ENCODE results near the gene CDH12. TPM values are rescaled to one million over a fixed set of nuclear protein-coding genes. Genes with fewer than 3 reads are reported as not detected.

CDH12 gene
- total RNA-seq, 1 donor from 2014 or later: not detected

GRCh38 chr5:22102823-22103359 is 750.3 kb downstream of the CDH12 start:
- H3K9me3 Mint-ChIP-seq: no peaks in the 10 kb centered on the region
- no peaks in the 10 kb centered on the region for H3K36me3 Mint-ChIP-seq (ENCODE audit: low read depth)
- intact Hi-C loops (cut with micrococcal nuclease): no loop called here

GRCh38 chr5:22088517-22088916 is 764.6 kb downstream of the CDH12 start:
- no peak overlapping the region for H3K27ac Mint-ChIP-seq
- H3K27me3 Mint-ChIP-seq (ENCODE audit: insufficient read depth): no peaks in the 10 kb centered on the region
- H3K4me1 Mint-ChIP-seq (ENCODE audit: low read depth): no peaks in the 10 kb centered on the region
- intact Hi-C loops (cut with micrococcal nuclease): no loop called here
- H3K36me3 Mint-ChIP-seq (ENCODE audit: low read depth): no peaks in the 10 kb centered on the region
- no peak overlapping the region for H3K4me3 Mint-ChIP-seq
- no peaks in the 10 kb centered on the region for H3K9me3 Mint-ChIP-seq
- DNase-seq (ENCODE audit: low spot score): no peak

More at GRCh38 chr5:22102823-22103359, 750.3 kb downstream of the CDH12 start:
- Mint-ChIP-seq H3K4me1 (ENCODE audit: low read depth) (no peaks in the 10 kb centered on the region), H3K27ac (no peak overlapping the region), H3K27me3 (ENCODE audit: insufficient read depth) (no peaks in the 10 kb centered on the region), H3K4me3 (no peak overlapping the region)
- no peak for DNase-seq (ENCODE audit: low spot score)

- H3K4me3 Mint-ChIP-seq: no peak overlapping the region
- H3K27ac Mint-ChIP-seq: no peak overlapping the region
- no peaks in the 10 kb centered on the region for H3K4me1 Mint-ChIP-seq (ENCODE audit: low read depth)
- intact Hi-C loops (cut with micrococcal nuclease): no loop called here
- no peak for DNase-seq (ENCODE audit: low spot score)
- no peaks in the 10 kb centered on the region for H3K27me3 Mint-ChIP-seq (ENCODE audit: insufficient read depth)
- no peaks in the 10 kb centered on the region for H3K36me3 Mint-ChIP-seq (ENCODE audit: low read depth)
- no peaks in the 10 kb centered on the region for H3K9me3 Mint-ChIP-seq
Observed at GRCh38 chr5:22079566-22079965, 773.6 kb downstream of the CDH12 start.

GRCh38 chr5:22079002-22079401 is 774.1 kb downstream of the CDH12 start:
- Mint-ChIP-seq H3K4me1 (ENCODE audit: low read depth) (no peaks in the 10 kb centered on the region), H3K27ac (no peak overlapping the region), H3K9me3 (no peaks in the 10 kb centered on the region), H3K27me3 (ENCODE audit: insufficient read depth) (no peaks in the 10 kb centered on the region), H3K4me3 (no peak overlapping the region), H3K36me3 (ENCODE audit: low read depth) (no peaks in the 10 kb centered on the region)
- intact Hi-C loops (cut with micrococcal nuclease): no loop called here
- no peak for DNase-seq (ENCODE audit: low spot score)

- intact Hi-C loops (cut with micrococcal nuclease): no loop called here
- Mint-ChIP-seq H3K4me1 (ENCODE audit: low read depth) (no peaks in the 10 kb centered on the region), H3K27ac (no peak overlapping the region), H3K9me3 (no peaks in the 10 kb centered on the region), H3K4me3 (no peak overlapping the region), H3K27me3 (ENCODE audit: insufficient read depth) (no peaks in the 10 kb centered on the region), H3K36me3 (ENCODE audit: low read depth) (no peaks in the 10 kb centered on the region)
- no peak for DNase-seq (ENCODE audit: low spot score)
Observed at GRCh38 chr5:22076586-22076985, 776.6 kb downstream of the CDH12 start.

GRCh38 chr5:22070186-22070728 is 782.9 kb downstream of the CDH12 start:
- no peaks in the 10 kb centered on the region for H3K27me3 Mint-ChIP-seq (ENCODE audit: insufficient read depth)
- intact Hi-C loops (cut with micrococcal nuclease): no loop called here
- no peak overlapping the region for H3K27ac Mint-ChIP-seq
- no peaks in the 10 kb centered on the region for H3K4me1 Mint-ChIP-seq (ENCODE audit: low read depth)
- H3K4me3 Mint-ChIP-seq: no peak overlapping the region
- no peak for DNase-seq (ENCODE audit: low spot score)
- H3K9me3 Mint-ChIP-seq: peaks cover 6% of the 10 kb centered on the region
- H3K36me3 Mint-ChIP-seq (ENCODE audit: low read depth): no peaks in the 10 kb centered on the region

DNA sequence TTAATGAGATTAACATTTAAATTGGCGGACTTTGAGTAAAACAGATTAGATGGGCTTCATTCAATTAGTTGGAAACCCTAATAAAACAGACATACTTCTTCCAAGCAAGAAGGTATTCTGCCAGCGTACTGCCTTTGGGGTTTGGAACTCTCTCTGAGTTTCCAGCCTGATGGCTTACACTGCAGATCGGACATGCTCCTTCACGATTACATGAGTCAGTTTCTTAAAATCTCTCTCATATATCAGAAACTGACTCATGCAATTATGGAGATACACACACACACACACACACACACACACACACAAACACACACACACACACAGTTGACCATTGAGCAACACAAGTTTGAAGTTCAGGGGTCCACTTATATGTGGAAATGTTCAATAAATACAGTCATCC is 789.4 kb downstream of the CDH12 start:
- DNase-seq (ENCODE audit: low spot score): no peak
- Mint-ChIP-seq H3K27me3 (ENCODE audit: insufficient read depth) (no peaks in the 10 kb centered on the region), H3K9me3 (peaks cover 10% of the 10 kb centered on the region), H3K4me3 (no peak overlapping the region), H3K27ac (no peak overlapping the region), H3K36me3 (ENCODE audit: low read depth) (no peaks in the 10 kb centered on the region), H3K4me1 (ENCODE audit: low read depth) (no peaks in the 10 kb centered on the region)
- intact Hi-C loops (cut with micrococcal nuclease): no loop called here

- no peak for DNase-seq (ENCODE audit: low spot score)
- intact Hi-C loops (cut with micrococcal nuclease): no loop called here
- no peak overlapping the region for H3K4me3 Mint-ChIP-seq
- H3K9me3 Mint-ChIP-seq: peaks cover 13% of the 10 kb centered on the region
- no peaks in the 10 kb centered on the region for H3K36me3 Mint-ChIP-seq (ENCODE audit: low read depth)
- no peak overlapping the region for H3K27ac Mint-ChIP-seq
- no peaks in the 10 kb centered on the region for H3K4me1 Mint-ChIP-seq (ENCODE audit: low read depth)
- H3K27me3 Mint-ChIP-seq (ENCODE audit: insufficient read depth): no peaks in the 10 kb centered on the region
Observed at GRCh38 chr5:22058620-22059019, 794.5 kb downstream of the CDH12 start.

- H3K4me1 Mint-ChIP-seq (ENCODE audit: low read depth): no peaks in the 10 kb centered on the region
- H3K36me3 Mint-ChIP-seq (ENCODE audit: low read depth): no peaks in the 10 kb centered on the region
- H3K27me3 Mint-ChIP-seq (ENCODE audit: insufficient read depth): no peaks in the 10 kb centered on the region
- no peak overlapping the region for H3K4me3 Mint-ChIP-seq
- intact Hi-C loops (cut with micrococcal nuclease): no loop called here
- H3K27ac Mint-ChIP-seq: no peak overlapping the region
- DNase-seq (ENCODE audit: low spot score): no peak
- peaks cover 13% of the 10 kb centered on the region for H3K9me3 Mint-ChIP-seq
Observed at GRCh38 chr5:22057012-22057411, 796.1 kb downstream of the CDH12 start.

DNA sequence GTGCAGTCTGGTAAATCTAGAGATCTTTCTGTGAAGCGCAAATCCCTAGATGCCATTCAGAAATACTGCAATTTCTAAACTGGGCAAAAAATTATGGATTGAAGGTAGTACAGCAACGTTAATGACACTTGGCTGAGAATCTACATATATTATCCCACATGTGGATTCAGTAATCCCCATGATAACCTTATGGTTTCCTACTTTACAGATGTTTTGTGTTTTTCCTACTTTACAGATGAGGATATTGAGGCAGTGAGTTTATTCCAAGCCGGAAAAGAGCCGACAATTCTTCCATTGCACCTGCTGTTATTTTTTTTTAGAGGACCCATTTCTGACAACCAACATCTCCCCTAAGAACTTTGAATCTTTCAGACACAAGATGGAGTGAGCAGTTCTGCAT is 796.5 kb downstream of the CDH12 start:
- no peak overlapping the region for H3K4me3 Mint-ChIP-seq
- no peak for DNase-seq (ENCODE audit: low spot score)
- no peaks in the 10 kb centered on the region for H3K36me3 Mint-ChIP-seq (ENCODE audit: low read depth)
- H3K27ac Mint-ChIP-seq: no peak overlapping the region
- H3K27me3 Mint-ChIP-seq (ENCODE audit: insufficient read depth): no peaks in the 10 kb centered on the region
- intact Hi-C loops (cut with micrococcal nuclease): no loop called here
- peaks cover 9% of the 10 kb centered on the region for H3K9me3 Mint-ChIP-seq
- no peaks in the 10 kb centered on the region for H3K4me1 Mint-ChIP-seq (ENCODE audit: low read depth)

GRCh38 chr5:22053195-22053594 is 799.9 kb downstream of the CDH12 start:
- Mint-ChIP-seq H3K27me3 (ENCODE audit: insufficient read depth) (no peaks in the 10 kb centered on the region), H3K4me1 (ENCODE audit: low read depth) (no peaks in the 10 kb centered on the region), H3K4me3 (no peak overlapping the region), H3K9me3 (peaks cover 8% of the 10 kb centered on the region), H3K27ac (no peak overlapping the region), H3K36me3 (ENCODE audit: low read depth) (no peaks in the 10 kb centered on the region)
- intact Hi-C loops (cut with micrococcal nuclease): no loop called here
- no peak for DNase-seq (ENCODE audit: low spot score)

DNA sequence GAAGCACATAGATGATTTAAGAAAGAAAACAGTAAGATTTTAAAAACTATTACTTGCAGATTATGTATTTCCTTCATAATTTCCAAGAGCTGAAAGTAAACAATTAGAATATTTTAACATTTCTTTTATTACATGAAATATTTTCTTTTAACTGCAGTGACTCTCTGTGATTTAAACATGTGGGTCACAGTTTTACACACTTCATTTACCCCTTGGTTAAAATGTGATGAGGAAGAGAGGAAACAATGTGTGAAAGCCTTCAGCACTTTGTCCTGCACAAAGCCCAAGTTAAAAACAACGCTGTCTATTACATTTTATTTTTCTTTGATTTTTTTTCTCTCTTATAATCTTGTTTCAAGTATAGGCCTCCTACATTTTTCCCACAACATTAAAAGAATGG is 801.3 kb downstream of the CDH12 start:
- Mint-ChIP-seq H3K4me3 (no peak overlapping the region), H3K27ac (no peak overlapping the region), H3K9me3 (peaks cover 8% of the 10 kb centered on the region), H3K4me1 (ENCODE audit: low read depth) (no peaks in the 10 kb centered on the region), H3K27me3 (ENCODE audit: insufficient read depth) (no peaks in the 10 kb centered on the region), H3K36me3 (ENCODE audit: low read depth) (no peaks in the 10 kb centered on the region)
- no peak for DNase-seq (ENCODE audit: low spot score)
- intact Hi-C loops (cut with micrococcal nuclease): no loop called here

- DNase-seq (ENCODE audit: low spot score): no peak
- H3K27me3 Mint-ChIP-seq (ENCODE audit: insufficient read depth): no peaks in the 10 kb centered on the region
- H3K36me3 Mint-ChIP-seq (ENCODE audit: low read depth): no peaks in the 10 kb centered on the region
- H3K4me1 Mint-ChIP-seq (ENCODE audit: low read depth): no peaks in the 10 kb centered on the region
- no peak overlapping the region for H3K4me3 Mint-ChIP-seq
- H3K9me3 Mint-ChIP-seq: no peaks in the 10 kb centered on the region
- intact Hi-C loops (cut with micrococcal nuclease): no loop called here
- H3K27ac Mint-ChIP-seq: no peak overlapping the region
Observed at GRCh38 chr5:22050931-22051330, 802.2 kb downstream of the CDH12 start.

DNA sequence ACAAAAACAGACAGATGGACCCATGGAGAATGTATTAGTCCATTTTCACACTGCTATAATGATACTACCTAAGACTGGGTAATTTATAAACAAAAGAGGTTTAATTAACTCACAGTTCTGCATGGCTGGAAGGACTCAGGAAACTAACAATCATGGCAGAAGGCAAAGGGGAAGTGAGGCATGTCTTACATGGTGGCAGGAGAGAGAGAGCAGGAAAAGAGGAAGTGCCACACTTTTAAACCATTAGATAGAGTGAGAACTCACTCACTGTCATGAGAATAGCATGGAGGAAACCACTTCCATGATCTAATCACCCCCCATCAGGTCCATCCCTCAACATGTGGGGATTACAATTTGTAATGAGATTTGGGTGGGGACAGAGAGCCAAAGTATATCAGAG is 808.9 kb downstream of the CDH12 start:
- Mint-ChIP-seq H3K36me3 (ENCODE audit: low read depth) (no peaks in the 10 kb centered on the region), H3K4me3 (no peak overlapping the region), H3K9me3 (peaks cover 13% of the 10 kb centered on the region), H3K4me1 (ENCODE audit: low read depth) (no peaks in the 10 kb centered on the region), H3K27me3 (ENCODE audit: insufficient read depth) (no peaks in the 10 kb centered on the region), H3K27ac (no peak overlapping the region)
- intact Hi-C loops (cut with micrococcal nuclease): no loop called here
- no peak for DNase-seq (ENCODE audit: low spot score)
